Iris pigment epithelial cell (primary cell): ENCODE measurements around the gene AGPS.

Experiments
- DNase-seq: peaks from one replicate; pipeline ENCODE4 v3.0.0-alpha.2; 2011; ENCODE audit warnings: low read depth

AGPS gene

GRCh38 chr2:177551989-177552421 lies 159.4 kb downstream of the AGPS start:
- no peak for DNase-seq

GRCh38 chr2:177552422-177553175 lies 160.0 kb downstream of the AGPS start:
- DNase-seq = peak; percentile 90

- peak; percentile 29 for DNase-seq
Measured at GRCh38 chr2:177553176-177553884, 160.8 kb downstream of the AGPS start.

- peak; percentile 15 for DNase-seq
Measured at GRCh38 chr2:177554365-177554764, 161.8 kb downstream of the AGPS start.

GRCh38 chr2:177556153-177556552 lies 163.6 kb downstream of the AGPS start:
- no peak for DNase-seq

- DNase-seq = no peak
Measured at GRCh38 chr2:177557794-177558193, 165.2 kb downstream of the AGPS start.

- no peak for DNase-seq
Measured at GRCh38 chr2:177559638-177560037, 167.1 kb downstream of the AGPS start.

- DNase-seq = no peak
Measured at GRCh38 chr2:177568390-177568789, 175.8 kb downstream of the AGPS start.

GRCh38 chr2:177568893-177569292 lies 176.3 kb downstream of the AGPS start:
- no peak for DNase-seq

- DNase-seq = peak; percentile 17
Measured at GRCh38 chr2:177572236-177572671, 179.7 kb downstream of the AGPS start.

- peak; percentile 47 for DNase-seq
Measured at GRCh38 chr2:177573120-177573519, 180.5 kb downstream of the AGPS start.

- no peak for DNase-seq
Measured at GRCh38 chr2:177574356-177574755, 181.8 kb downstream of the AGPS start.

- DNase-seq = no peak
Measured at GRCh38 chr2:177575358-177575757, 182.8 kb downstream of the AGPS start.

- no peak for DNase-seq
Measured at GRCh38 chr2:177577075-177577474, 184.5 kb downstream of the AGPS start.

GRCh38 chr2:177578454-177578853 lies 185.9 kb downstream of the AGPS start:
- DNase-seq = no peak

- DNase-seq = no peak
Measured at GRCh38 chr2:177579486-177580036, 187.0 kb downstream of the AGPS start.

GRCh38 chr2:177582000-177582399 lies 189.4 kb downstream of the AGPS start:
- DNase-seq = no peak

- DNase-seq = no peak
Measured at GRCh38 chr2:177584030-177584692, 191.6 kb downstream of the AGPS start.

- DNase-seq = no peak
Measured at GRCh38 chr2:177585234-177585863, 192.8 kb downstream of the AGPS start.

GRCh38 chr2:177586154-177586553 lies 193.6 kb downstream of the AGPS start:
- DNase-seq = no peak

- DNase-seq = no peak
Measured at GRCh38 chr2:177587371-177587770, 194.8 kb downstream of the AGPS start.

- no peak for DNase-seq
Measured at GRCh38 chr2:177588671-177589070, 196.1 kb downstream of the AGPS start.
